Testis (tissue), 3 donors: Measurements from ENCODE around the gene OBSCN. TPM values are rescaled to one million over a fixed set of nuclear protein-coding genes. Genes with fewer than 3 reads are reported as not detected.
A peak's percentile ranks its signal among the peaks of the same experiment; 100 is the strongest.

Source experiments
- DNase-seq: peaks from one replicate; pipeline ENCODE4 v3.0.0-alpha.2; 2019
- H3K27ac ChIP-seq, 2 donors: fragments of 200-600 bp; sonication (generic); one replicate each; pipeline ENCODE4 v1.5.1; 2019
- H3K27me3 ChIP-seq: fragments of 200-600 bp; sonication (generic); one replicate; pipeline ENCODE4 v1.5.1; 2019
- H3K36me3 ChIP-seq: fragments of 200-600 bp; sonication (generic); one replicate; pipeline ENCODE4 v1.5.1; 2017; ENCODE audit warnings: low read depth; ENCODE audit errors: missing control alignments
- H3K4me1 ChIP-seq: fragments of 200-600 bp; sonication (generic); one replicate; pipeline ENCODE4 v1.5.1; 2019
- H3K4me3 ChIP-seq, 2 donors: fragments of 200-600 bp; sonication (generic); one replicate each; pipeline ENCODE4 v1.5.1; 2017 to 2019
- H3K9me3 ChIP-seq: fragments of 200-600 bp; sonication (generic); one replicate; pipeline ENCODE4 v1.5.1; 2017
- POLR2A ChIP-seq: fragments of 450-650 bp; IDR thresholded peaks from one replicate; pipeline ENCODE4 v1.6.1; 2017; ENCODE audit warnings: antibody characterized with exemption, mild to moderate bottlenecking, moderate library complexity
- WGBS, 2 donors: methylation state at CpG; one replicate each; pipeline ENCODE4 v1.1.5; 2018; 5-methylcytosine and 5-hydroxymethylcytosine counted together
- intact Hi-C: fragments of 100-400 bp; cut with DNase I; formaldehyde crosslinking; loops from one replicate; pipeline ENCODE4 v1.15.1; 2023; ENCODE audit warnings: low total_unique reads
- polyA plus RNA-seq: library from polyadenylated mRNA; stranded (reverse); fragments of 350-450 nt; fragmentation: Illumina TruSeq; extraction: RNeasy Lipid Tissue Mini Kit (QIAGEN cat#74804); gene quantifications from one replicate; pipeline ENCODE4 v1.2.3, GENCODE V29; 2014; ENCODE audit warnings: low read depth, low replicate concordance; ENCODE audit not compliant: insufficient read depth
- total RNA-seq, 2 donors: library from RNA; depleted of rRNA; stranded (reverse); fragments of >200 nt; gene quantifications; one replicate each; pipeline ENCODE4 v1.2.3, GENCODE V29; 2016
- TF ChIP-seq, protein P1 (sequence below), 3 experiments: fragments of 450-650 bp in 2 of 3; fragments of 200-600 bp in 1 of 3; sonication (generic) in 1 of 3; IDR thresholded peaks; one replicate each; pipeline ENCODE4 v1.5.1; 2016 to 2019; ENCODE audit warnings: antibody characterized with exemption in 3 of 3, mild to moderate bottlenecking in 2 of 3, moderate library complexity in 1 of 3

Gene OBSCN
- total and polyA plus RNA-seq, 3 donors from 2014 or later, result 8.3 to 30.0 (median 28.6) TPM

DNA sequence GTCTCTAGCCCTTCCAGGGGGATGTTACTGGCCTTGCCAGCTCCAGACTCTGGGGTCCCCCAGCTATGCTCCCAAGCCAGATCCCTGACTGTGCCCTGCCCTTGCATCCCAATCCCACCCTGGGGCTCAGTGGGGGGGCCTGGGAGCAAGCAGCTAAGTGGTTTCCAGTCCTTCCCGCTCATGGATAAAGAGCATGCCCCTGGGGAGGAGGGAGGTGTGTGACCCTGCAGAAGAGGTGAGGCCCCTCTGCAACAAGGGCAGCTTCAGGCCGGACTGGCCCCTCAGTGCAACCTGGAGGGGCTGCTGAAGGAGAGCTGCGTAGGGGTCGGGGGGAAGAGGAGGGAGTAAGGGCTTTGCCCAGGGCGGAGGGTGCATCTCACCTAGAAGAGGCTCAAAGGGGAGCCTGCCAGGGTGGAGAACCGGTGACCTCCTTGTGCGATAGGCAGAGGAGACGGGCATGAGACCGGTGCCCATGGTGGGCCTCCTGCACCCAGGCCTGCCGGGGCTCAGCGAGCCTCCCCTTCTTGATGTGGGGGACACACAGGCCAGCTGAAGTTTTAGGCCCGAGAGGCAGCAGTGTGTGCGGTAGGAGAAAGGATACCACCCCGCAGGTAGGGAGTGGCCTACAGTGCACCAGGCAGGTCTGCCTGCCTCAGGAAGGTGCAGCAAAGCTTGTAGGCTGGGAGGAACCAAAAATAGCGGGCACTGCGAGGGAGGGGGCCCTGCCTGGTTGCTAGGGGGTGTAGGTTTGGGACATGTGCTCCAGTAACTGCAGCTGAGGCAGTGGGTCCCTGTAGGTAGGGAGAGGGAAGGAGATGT, 3.1 kb downstream of the OBSCN start:
- Histone ChIP-seq H3K4me1 (no peaks in the 10 kb centered on the region), H3K36me3 (no peaks in the 10 kb centered on the region), H3K27me3 (no peaks in the 10 kb centered on the region), H3K9me3 (no peaks in the 10 kb centered on the region), H3K27ac (no peak overlapping the region), H3K4me3 (no peak overlapping the region)
- WGBS, 2 donors, result 81 to 83% methylated on average over 8 to 16 of the region's 16 CpGs
- intact Hi-C loops, result no loop called here
- TF ChIP-seq, protein P1, sequence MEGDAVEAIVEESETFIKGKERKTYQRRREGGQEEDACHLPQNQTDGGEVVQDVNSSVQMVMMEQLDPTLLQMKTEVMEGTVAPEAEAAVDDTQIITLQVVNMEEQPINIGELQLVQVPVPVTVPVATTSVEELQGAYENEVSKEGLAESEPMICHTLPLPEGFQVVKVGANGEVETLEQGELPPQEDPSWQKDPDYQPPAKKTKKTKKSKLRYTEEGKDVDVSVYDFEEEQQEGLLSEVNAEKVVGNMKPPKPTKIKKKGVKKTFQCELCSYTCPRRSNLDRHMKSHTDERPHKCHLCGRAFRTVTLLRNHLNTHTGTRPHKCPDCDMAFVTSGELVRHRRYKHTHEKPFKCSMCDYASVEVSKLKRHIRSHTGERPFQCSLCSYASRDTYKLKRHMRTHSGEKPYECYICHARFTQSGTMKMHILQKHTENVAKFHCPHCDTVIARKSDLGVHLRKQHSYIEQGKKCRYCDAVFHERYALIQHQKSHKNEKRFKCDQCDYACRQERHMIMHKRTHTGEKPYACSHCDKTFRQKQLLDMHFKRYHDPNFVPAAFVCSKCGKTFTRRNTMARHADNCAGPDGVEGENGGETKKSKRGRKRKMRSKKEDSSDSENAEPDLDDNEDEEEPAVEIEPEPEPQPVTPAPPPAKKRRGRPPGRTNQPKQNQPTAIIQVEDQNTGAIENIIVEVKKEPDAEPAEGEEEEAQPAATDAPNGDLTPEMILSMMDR (IDR thresholded peaks at IDR 0.05), result no peak
- TF ChIP-seq POLR2A, result no peak
- DNase-seq, result no peak

DNA sequence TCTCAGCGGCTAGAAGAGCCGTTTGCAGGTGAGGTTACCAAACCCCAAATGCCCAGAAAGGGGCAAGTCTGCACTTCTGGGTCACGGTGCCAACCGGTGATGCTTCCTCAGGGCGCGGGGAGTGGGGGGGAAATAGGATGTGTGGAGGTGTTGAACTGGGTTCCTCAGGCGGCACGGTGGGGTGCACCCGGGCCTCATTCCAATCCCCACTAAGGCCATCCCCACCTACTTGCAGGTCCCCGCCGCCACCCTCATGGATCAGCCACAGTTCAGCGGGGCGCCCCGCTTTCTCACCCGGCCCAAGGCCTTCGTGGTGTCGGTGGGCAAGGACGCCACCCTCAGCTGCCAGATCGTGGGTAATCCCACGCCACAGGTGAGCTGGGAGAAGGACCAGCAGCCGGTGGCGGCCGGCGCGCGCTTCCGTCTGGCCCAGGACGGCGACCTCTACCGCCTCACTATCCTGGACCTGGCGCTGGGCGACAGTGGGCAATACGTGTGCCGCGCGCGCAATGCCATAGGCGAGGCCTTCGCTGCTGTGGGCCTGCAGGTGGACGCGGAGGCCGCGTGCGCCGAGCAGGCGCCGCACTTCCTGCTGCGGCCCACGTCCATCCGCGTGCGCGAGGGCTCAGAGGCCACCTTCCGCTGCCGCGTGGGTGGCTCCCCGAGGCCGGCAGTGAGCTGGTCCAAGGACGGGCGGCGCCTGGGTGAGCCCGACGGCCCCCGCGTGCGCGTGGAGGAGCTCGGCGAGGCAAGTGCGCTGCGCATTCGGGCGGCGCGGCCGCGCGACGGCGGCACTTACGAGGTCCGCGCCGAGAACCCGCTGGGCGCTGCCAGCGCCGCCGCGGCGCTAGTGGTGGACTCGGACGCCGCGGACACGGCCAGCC, 3.9 kb downstream of the OBSCN start:
- Histone ChIP-seq H3K36me3 (no peaks in the 10 kb centered on the region), H3K9me3 (no peaks in the 10 kb centered on the region), H3K4me1 (no peaks in the 10 kb centered on the region), H3K27me3 (no peaks in the 10 kb centered on the region), H3K4me3 (peak overlapping the region in 1 of 2 donors; percentile 41), H3K27ac (no peak overlapping the region)
- TF ChIP-seq, protein P1 (IDR thresholded peaks at IDR 0.05), result no peak
- no peak for TF ChIP-seq POLR2A
- DNase-seq, result no peak
- intact Hi-C loops, result no loop called here
- 34 to 72% methylated on average over 21 to 93 of the region's 96 CpGs for WGBS, 2 donors

DNA sequence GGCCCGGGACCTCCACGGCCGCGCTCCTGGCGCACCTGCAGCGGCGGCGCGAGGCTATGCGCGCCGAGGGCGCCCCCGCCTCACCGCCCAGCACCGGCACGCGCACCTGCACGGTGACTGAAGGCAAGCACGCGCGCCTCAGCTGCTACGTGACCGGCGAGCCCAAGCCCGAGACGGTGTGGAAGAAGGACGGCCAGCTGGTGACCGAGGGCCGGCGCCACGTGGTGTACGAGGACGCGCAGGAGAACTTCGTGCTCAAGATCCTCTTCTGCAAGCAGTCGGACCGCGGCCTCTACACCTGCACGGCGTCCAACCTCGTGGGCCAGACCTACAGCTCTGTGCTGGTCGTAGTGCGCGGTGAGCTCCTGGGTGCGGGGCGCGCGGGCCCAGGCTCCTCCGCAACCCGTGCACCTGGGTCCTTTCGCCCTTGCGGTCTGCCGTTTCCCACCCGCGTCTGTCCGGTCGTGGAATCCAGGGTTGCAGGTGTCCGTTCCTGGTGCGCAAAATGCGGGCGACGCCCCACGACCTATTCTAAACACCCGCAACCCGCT, 4.6 kb downstream of the OBSCN start:
- WGBS, 2 donors, result 20 to 37% methylated on average over 1 to 65 of the region's 66 CpGs

DNA sequence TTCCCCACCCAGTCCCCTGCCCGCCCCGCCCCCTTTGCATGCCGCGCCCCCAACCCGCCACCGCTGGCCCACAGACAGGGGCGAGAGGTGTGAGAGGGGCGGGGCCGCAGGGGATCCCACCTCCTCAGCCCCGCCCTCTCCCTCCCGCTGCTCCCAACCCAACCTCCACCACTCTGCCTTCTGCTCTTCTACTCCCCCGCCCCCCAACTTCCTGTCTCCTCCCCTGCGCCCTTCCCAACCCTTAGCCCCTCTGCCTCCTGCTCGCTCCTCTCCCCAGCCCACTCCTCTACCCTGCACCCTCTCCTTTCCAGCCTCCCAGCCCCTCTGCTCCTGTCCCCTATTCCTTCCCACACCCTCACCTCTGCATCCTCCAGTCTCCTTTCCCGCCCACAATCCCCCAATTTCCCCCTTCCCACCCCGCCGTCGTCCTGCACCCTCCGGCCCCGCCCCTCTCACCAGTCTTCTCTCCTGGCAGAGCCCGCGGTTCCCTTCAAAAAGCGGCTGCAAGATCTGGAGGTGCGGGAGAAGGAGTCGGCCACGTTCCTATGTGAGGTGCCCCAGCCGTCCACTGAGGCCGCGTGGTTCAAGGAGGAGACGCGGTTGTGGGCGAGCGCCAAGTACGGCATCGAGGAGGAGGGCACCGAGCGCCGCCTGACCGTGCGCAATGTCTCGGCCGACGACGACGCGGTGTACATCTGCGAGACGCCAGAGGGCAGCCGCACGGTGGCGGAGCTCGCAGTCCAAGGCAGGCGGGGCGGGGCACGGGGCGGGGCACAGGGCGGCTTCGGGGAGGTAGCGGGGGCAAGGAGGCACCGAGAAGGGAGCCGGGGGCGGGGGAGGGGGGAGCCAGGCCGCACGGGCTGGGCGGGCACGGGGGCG, 5.4 kb downstream of the OBSCN start:
- intact Hi-C loops, result no loop called here
- peak; percentile 88 for DNase-seq
- Histone ChIP-seq H3K4me3 (peak overlapping the region; percentile 41 to 55), H3K36me3 (no peaks in the 10 kb centered on the region), H3K4me1 (no peaks in the 10 kb centered on the region), H3K27me3 (no peaks in the 10 kb centered on the region), H3K9me3 (no peaks in the 10 kb centered on the region), H3K27ac (no peak overlapping the region)
- 0 to 1% methylated on average over 21 to 56 of the region's 67 CpGs for WGBS, 2 donors
- TF ChIP-seq, protein P1 (IDR thresholded peaks at IDR 0.05), result peak in 2 of 3 experiments; percentile 46 to 61
- no peak for TF ChIP-seq POLR2A

More for the DNA sequence above, 4.6 kb downstream of the OBSCN start:
- no peak overlapping the region for H3K27ac ChIP-seq
- peak overlapping the region; percentile 41 to 55 for H3K4me3 ChIP-seq
- no peak for TF ChIP-seq POLR2A
- TF ChIP-seq, protein P1 (IDR thresholded peaks at IDR 0.05), result no peak
- no peaks in the 10 kb centered on the region for H3K4me1 ChIP-seq
- no peaks in the 10 kb centered on the region for H3K9me3 ChIP-seq
- no peaks in the 10 kb centered on the region for H3K27me3 ChIP-seq
- H3K36me3 ChIP-seq, result no peaks in the 10 kb centered on the region
- intact Hi-C loops, result no loop called here
- no peak for DNase-seq
